ENCODE measurements around the gene DDX24.

DNA sequence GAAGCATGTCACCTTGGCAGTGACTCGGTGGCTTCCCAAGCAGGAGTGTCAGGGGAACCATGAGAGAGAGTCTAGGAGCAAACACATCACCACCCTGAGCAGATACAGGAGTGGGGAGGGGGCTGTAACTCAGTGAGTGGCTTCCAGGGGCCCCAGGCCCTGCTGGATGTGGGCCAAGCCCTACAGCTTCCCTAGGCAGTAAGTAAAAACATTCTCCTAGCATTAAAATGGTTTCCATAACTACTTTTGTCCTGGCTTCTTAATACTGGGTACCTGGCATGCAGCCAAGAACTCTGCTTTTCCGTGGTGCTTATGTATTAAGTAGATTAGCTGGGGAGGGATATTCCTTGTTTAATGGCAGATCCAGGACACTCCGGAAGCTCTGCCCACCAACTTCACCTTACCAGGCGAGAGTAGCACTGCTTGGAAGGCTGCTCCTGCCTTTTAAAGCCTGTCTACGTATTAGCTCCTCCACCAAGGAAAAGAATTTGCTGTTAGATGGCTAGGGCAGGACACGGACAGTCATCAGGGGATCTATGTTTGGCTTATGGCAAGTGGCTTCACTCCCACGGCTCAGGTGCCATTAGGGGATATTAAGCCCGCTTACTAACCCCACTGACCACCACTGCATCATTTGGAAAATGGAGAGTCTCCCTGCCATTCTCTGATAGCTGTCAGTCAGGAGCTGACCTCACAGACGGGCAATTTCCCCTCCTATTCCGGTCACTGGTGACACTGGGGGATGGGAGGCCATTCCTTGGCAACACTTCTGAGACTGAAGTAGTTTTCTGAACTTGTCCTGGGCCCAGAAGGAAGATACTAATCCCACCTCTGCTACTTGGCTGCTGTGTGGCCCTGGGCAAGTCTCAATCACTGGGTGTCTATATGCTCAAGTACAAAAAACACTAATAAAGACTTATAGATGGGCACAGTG lies 32.0 kb downstream of the DDX24 start:
- TF ChIP-seq POLR2A (IDR thresholded peaks at IDR 0.05; ENCODE audit: control extremely low read depth in 1 of 2, low read depth in 2 of 2, low read length in 2 of 2) (no peak), FOSL1 (IDR thresholded peaks at IDR 0.05; ENCODE audit: insufficient read depth, low read depth, low read length) (no peak), POLR2AphosphoS5 (IDR thresholded peaks at IDR 0.05; ENCODE audit: low read depth, low read length) (no peak), EZH2 (IDR thresholded peaks at IDR 0.05; ENCODE audit: low read depth, low read length, severe bottlenecking) (no peak), RXRA (IDR thresholded peaks at IDR 0.05; ENCODE audit: insufficient read depth, low read depth, low read length) (no peak), YY1 (IDR thresholded peaks at IDR 0.05; ENCODE audit: low read depth, low read length) (no peak), TEAD4 (IDR thresholded peaks at IDR 0.05; ENCODE audit: low read depth, low read length) (no peak), CREB1 (IDR thresholded peaks at IDR 0.05) (no peak), RAD21 (IDR thresholded peaks at IDR 0.05 in 1 of 2, conservative IDR thresholded peaks at IDR 0.05 in 1 of 2; ENCODE audit: low read depth in 2 of 2, low read length in 2 of 2) (no peak), CBX5 (IDR thresholded peaks at IDR 0.05; ENCODE audit: low read depth, low read length) (no peak), TBP (IDR thresholded peaks at IDR 0.05; ENCODE audit: low read depth, low read length) (no peak), RNF2 (IDR thresholded peaks at IDR 0.05; ENCODE audit: borderline replicate concordance, low read depth, low read length, missing control alignments, poor library complexity, severe bottlenecking) (no peak), TAF1 (IDR thresholded peaks at IDR 0.05; ENCODE audit: low read depth, low read length) (no peak)
- TF ChIP-seq, protein P1, sequence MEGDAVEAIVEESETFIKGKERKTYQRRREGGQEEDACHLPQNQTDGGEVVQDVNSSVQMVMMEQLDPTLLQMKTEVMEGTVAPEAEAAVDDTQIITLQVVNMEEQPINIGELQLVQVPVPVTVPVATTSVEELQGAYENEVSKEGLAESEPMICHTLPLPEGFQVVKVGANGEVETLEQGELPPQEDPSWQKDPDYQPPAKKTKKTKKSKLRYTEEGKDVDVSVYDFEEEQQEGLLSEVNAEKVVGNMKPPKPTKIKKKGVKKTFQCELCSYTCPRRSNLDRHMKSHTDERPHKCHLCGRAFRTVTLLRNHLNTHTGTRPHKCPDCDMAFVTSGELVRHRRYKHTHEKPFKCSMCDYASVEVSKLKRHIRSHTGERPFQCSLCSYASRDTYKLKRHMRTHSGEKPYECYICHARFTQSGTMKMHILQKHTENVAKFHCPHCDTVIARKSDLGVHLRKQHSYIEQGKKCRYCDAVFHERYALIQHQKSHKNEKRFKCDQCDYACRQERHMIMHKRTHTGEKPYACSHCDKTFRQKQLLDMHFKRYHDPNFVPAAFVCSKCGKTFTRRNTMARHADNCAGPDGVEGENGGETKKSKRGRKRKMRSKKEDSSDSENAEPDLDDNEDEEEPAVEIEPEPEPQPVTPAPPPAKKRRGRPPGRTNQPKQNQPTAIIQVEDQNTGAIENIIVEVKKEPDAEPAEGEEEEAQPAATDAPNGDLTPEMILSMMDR (IDR thresholded peaks at IDR 0.05; ENCODE audit: control extremely low read depth in 1 of 3, insufficient read depth in 1 of 3, low read depth in 1 of 3, low read length in 3 of 3): no peak
